ENCODE measurements around the gene OR10AD1.
"Not testable (repeated sequence)": the region's sequence is repeated elsewhere in the genome, so short reads cannot be mapped to it uniquely, and the experiment has no call there.

The OR10AD1 gene

DNA sequence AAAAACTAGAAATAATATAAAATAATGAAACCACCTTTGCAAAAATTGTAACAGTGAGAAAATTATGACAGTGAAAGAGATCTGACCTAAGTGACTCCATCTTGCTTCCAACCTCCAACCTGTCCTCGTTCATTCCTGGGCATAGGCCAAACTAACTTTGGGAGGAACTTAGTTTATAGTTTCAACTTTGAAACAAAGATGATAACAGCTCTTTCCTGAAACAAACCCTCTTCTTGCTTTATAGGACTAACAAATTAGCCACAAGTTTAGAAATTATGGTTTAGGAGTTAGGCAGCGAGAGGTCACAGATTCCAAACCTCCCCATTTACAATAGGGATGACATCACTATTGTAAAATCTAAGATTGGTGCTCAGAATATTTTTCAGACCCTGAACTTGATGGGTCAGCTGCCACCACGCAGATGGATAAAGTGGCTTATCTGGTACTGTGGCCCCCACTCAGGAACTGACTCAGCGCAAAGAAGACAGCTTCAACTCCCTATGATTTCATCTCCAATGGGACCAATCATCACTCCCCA, 32.8 kb upstream of the OR10AD1 start:
- Histone ChIP-seq H3K79me2 (ENCODE audit: insufficient read depth, low read length) (no peaks in the 10 kb centered on the region), H3K9ac (ENCODE audit: low read length) (no peak overlapping the region), H2AFZ (ENCODE audit: low read length) (no peak overlapping the region), H3K9me2 (ENCODE audit: low read depth, low read length) (no peaks in the 10 kb centered on the region), H3F3A (ENCODE audit: insufficient read depth, low read length) (no peaks in the 10 kb centered on the region), H3K27ac (ENCODE audit: low read depth, low read length, poor library complexity, severe bottlenecking) (no peak overlapping the region), H3K9me3 (ENCODE audit: low read length) (no peaks in the 10 kb centered on the region), H3K27me3 (ENCODE audit: insufficient read depth, low read length) (no peaks in the 10 kb centered on the region), H3K36me3 (ENCODE audit: insufficient read depth, low read length) (no peaks in the 10 kb centered on the region), H3K4me3 (ENCODE audit: low read depth, low read length, poor library complexity, severe bottlenecking) (no peak overlapping the region), H4K20me1 (ENCODE audit: insufficient read depth, low read length) (no peaks in the 10 kb centered on the region), H3K4me2 (ENCODE audit: low read length) (no peak overlapping the region), H3K4me1 (ENCODE audit: insufficient read depth, low read length, severe bottlenecking) (no peaks in the 10 kb centered on the region)
- TF ChIP-seq, protein P1, sequence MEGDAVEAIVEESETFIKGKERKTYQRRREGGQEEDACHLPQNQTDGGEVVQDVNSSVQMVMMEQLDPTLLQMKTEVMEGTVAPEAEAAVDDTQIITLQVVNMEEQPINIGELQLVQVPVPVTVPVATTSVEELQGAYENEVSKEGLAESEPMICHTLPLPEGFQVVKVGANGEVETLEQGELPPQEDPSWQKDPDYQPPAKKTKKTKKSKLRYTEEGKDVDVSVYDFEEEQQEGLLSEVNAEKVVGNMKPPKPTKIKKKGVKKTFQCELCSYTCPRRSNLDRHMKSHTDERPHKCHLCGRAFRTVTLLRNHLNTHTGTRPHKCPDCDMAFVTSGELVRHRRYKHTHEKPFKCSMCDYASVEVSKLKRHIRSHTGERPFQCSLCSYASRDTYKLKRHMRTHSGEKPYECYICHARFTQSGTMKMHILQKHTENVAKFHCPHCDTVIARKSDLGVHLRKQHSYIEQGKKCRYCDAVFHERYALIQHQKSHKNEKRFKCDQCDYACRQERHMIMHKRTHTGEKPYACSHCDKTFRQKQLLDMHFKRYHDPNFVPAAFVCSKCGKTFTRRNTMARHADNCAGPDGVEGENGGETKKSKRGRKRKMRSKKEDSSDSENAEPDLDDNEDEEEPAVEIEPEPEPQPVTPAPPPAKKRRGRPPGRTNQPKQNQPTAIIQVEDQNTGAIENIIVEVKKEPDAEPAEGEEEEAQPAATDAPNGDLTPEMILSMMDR (IDR thresholded peaks at IDR 0.05; ENCODE audit: low read length) = no peak
- no peak for TF ChIP-seq EZH2 (IDR thresholded peaks at IDR 0.05; ENCODE audit: borderline replicate concordance, low read length)

DNA sequence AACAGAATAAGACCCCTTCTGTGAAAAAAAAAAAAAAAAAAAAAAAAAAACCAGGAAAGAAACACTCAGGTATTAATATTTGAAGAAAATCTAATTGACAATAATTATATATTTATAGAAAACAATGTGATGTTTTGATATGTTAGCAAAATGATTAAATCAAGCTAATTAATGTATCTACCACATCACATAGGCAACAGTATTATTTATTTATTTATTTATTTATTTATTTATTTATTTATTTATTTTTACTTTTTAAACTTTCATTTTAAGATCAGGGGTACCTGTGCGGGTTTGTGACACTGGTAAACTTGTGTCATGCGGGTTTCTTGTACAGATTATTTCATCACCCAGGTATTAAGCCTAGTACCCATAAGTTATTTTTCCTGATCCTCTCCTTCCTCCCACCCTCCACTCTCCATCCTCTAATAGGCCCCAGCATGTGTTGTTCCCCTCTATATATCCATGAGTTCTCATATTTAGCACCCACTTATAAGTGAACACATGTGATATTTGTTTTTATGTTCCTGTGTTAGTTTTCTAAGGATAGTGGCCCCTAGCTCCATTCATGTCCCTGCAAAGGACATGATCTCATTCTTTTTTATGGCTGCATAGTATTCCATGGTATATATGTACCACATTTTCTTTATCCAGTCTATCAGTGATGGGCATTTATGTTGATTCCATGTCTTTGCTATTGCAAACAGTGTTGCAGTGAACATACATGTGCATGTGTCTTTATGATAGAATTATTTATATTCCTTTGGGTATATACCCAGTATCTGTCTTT, 28.3 kb upstream of the OR10AD1 start:
- H3K36me3 ChIP-seq (ENCODE audit: insufficient read depth, low read length); H3K4me2 ChIP-seq (ENCODE audit: low read length); H3K79me2 ChIP-seq (ENCODE audit: insufficient read depth, low read length); H3K9ac ChIP-seq (ENCODE audit: low read length); H3K9me2 ChIP-seq (ENCODE audit: low read depth, low read length); H3K4me1 ChIP-seq (ENCODE audit: insufficient read depth, low read length, severe bottlenecking); H3K4me3 ChIP-seq (ENCODE audit: low read depth, low read length, poor library complexity, severe bottlenecking); H4K20me1 ChIP-seq (ENCODE audit: insufficient read depth, low read length); H3K9me3 ChIP-seq (ENCODE audit: low read length); H3K27me3 ChIP-seq (ENCODE audit: insufficient read depth, low read length); H3F3A ChIP-seq (ENCODE audit: insufficient read depth, low read length); H3K27ac ChIP-seq (ENCODE audit: low read depth, low read length, poor library complexity, severe bottlenecking); H2AFZ ChIP-seq (ENCODE audit: low read length): not testable (repeated sequence)

DNA sequence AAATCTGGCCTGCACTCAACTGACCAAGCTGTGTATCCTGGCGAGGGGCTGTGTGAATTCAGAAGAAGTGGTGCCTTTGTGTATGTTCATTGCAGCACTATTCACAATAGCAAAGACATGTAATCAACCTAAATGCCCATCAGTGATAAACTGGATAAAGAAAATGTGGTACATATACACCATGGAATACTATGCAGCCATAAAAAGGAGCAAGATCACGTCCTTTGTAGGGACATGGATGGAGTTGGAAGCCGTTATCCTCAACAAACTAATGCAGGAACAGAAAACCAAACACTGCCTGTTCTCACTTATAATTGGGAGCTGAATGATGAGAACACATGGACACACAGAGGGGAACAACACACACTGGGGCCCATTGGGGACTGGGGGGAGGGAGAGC, 21.4 kb upstream of the OR10AD1 start:
- not testable (repeated sequence) for H3K79me2 ChIP-seq (ENCODE audit: insufficient read depth, low read length); H3F3A ChIP-seq (ENCODE audit: insufficient read depth, low read length); H3K4me2 ChIP-seq (ENCODE audit: low read length); H4K20me1 ChIP-seq (ENCODE audit: insufficient read depth, low read length); H3K4me1 ChIP-seq (ENCODE audit: insufficient read depth, low read length, severe bottlenecking); H3K36me3 ChIP-seq (ENCODE audit: insufficient read depth, low read length); H3K27ac ChIP-seq (ENCODE audit: low read depth, low read length, poor library complexity, severe bottlenecking); H2AFZ ChIP-seq (ENCODE audit: low read length); H3K9me3 ChIP-seq (ENCODE audit: low read length); H3K9me2 ChIP-seq (ENCODE audit: low read depth, low read length); H3K4me3 ChIP-seq (ENCODE audit: low read depth, low read length, poor library complexity, severe bottlenecking); H3K27me3 ChIP-seq (ENCODE audit: insufficient read depth, low read length); H3K9ac ChIP-seq (ENCODE audit: low read length)

DNA sequence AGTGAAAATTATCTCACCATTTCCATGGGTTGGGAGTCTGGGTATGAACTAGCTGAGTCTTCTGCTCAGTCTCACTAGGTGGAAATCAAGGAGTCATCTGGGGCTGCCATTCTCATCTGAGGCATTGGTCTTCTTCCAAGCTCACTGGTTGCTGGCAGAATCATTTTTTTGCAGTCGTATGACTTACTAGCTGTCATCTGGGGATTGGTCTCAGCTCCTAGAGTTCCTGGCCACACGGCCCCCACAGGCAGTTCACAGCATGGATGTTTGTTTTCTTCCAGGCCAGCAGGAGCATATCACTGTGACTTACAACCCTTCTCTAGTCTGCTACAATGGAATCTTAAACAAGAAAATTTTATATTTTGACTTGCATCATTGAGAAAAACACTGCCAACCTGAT, 18.6 kb upstream of the OR10AD1 start:
- no peaks in the 10 kb centered on the region for H3F3A ChIP-seq (ENCODE audit: insufficient read depth, low read length)
- no peak for TF ChIP-seq EZH2 (IDR thresholded peaks at IDR 0.05; ENCODE audit: borderline replicate concordance, low read length)
- TF ChIP-seq, protein P1 (IDR thresholded peaks at IDR 0.05; ENCODE audit: low read length) = no peak
- no peak overlapping the region for H3K4me3 ChIP-seq (ENCODE audit: low read depth, low read length, poor library complexity, severe bottlenecking)
- no peaks in the 10 kb centered on the region for H4K20me1 ChIP-seq (ENCODE audit: insufficient read depth, low read length)
- no peak overlapping the region for H3K9ac ChIP-seq (ENCODE audit: low read length)
- H3K27me3 ChIP-seq (ENCODE audit: insufficient read depth, low read length) = no peaks in the 10 kb centered on the region
- no peaks in the 10 kb centered on the region for H3K79me2 ChIP-seq (ENCODE audit: insufficient read depth, low read length)
- no peaks in the 10 kb centered on the region for H3K9me3 ChIP-seq (ENCODE audit: low read length)
- H3K4me2 ChIP-seq (ENCODE audit: low read length) = no peak overlapping the region
- H3K4me1 ChIP-seq (ENCODE audit: insufficient read depth, low read length, severe bottlenecking) = no peaks in the 10 kb centered on the region
- H3K9me2 ChIP-seq (ENCODE audit: low read depth, low read length) = no peaks in the 10 kb centered on the region
- H3K27ac ChIP-seq (ENCODE audit: low read depth, low read length, poor library complexity, severe bottlenecking) = no peak overlapping the region
- no peaks in the 10 kb centered on the region for H3K36me3 ChIP-seq (ENCODE audit: insufficient read depth, low read length)
- no peak overlapping the region for H2AFZ ChIP-seq (ENCODE audit: low read length)

Data from OCI-LY1 (cell line).